Stomach (tissue), 9 donors: ENCODE results near the gene BMP6. TPM values are rescaled to one million over a fixed set of nuclear protein-coding genes. Genes with fewer than 3 reads are reported as not detected.

Experiments
- DNase-seq, 2 donors: peaks; one replicate each; pipeline versions ENCODE4 v3.0.0 to v3.0.0-alpha.2; 2013 to 2019
- H3K27ac ChIP-seq, 5 donors: fragments of 200-600 bp in 4 of 5; sonication (generic) in 4 of 5; one replicate each; pipeline ENCODE4 v1.5.1; 2013 to 2019; ENCODE audit warnings: mild to moderate bottlenecking in 1 of 5, moderate library complexity in 1 of 5
- H3K27me3 ChIP-seq, 3 donors: fragments of 200-600 bp; sonication (generic); one replicate each; pipeline ENCODE4 v1.5.1; 2017 to 2019; ENCODE audit warnings: mixed run types in 1 of 3
- H3K36me3 ChIP-seq, 4 donors: fragments of 200-600 bp; sonication (generic); 1 replicate in 3 of 4; 2 replicates in 1 of 4; pipeline ENCODE4 v1.5.1; 2016 to 2019
- H3K4me1 ChIP-seq, 4 donors: fragments of 200-600 bp; sonication (generic); one replicate each; pipeline ENCODE4 v1.5.1; 2016 to 2019
- H3K4me3 ChIP-seq, 4 donors: fragments of 200-600 bp; sonication (generic) in 3 of 4; one replicate each; pipeline ENCODE4 v1.5.1; 2016 to 2019; ENCODE audit warnings: mild to moderate bottlenecking in 1 of 4
- H3K9me3 ChIP-seq, 4 donors: fragments of 200-600 bp; sonication (generic); one replicate each; pipeline ENCODE4 v1.5.1; 2016 to 2019
- CTCF ChIP-seq, 7 experiments: fragments of 450-650 bp in 4 of 7; fragments of 200-600 bp in 3 of 7; sonication (generic) in 3 of 7; IDR thresholded peaks; one replicate each; pipeline ENCODE4 v1.5.1; 2016 to 2019; ENCODE audit warnings: antibody characterized with exemption in 7 of 7, control low read depth in 2 of 7, mild to moderate bottlenecking in 1 of 7
- EP300 ChIP-seq: sonication (generic); formaldehyde crosslinking; IDR thresholded peaks from one replicate; pipeline ENCODE4 v1.6.1; 2017; ENCODE audit warnings: antibody characterized with exemption
- POLR2A ChIP-seq, 4 donors: fragments of 450-650 bp; IDR thresholded peaks; one replicate each; pipeline ENCODE4 v1.6.1; 2016; ENCODE audit warnings: antibody characterized with exemption in 4 of 4, control low read depth in 2 of 4, mild to moderate bottlenecking in 1 of 4, moderate library complexity in 1 of 4
- POLR2AphosphoS5 ChIP-seq, 3 donors: sonication (generic); formaldehyde crosslinking; IDR thresholded peaks; one replicate each; pipeline ENCODE4 v1.6.1; 2016; ENCODE audit warnings: antibody characterized with exemption in 3 of 3
- WGBS, 5 donors: extraction: QIAGEN DNeasy Blood & Tissue Kit in 3 of 5; methylation state at CpG; one replicate each; pipeline versions ENCODE4 v1.1.5 to v1.1.7; 2013 to 2018; 5-methylcytosine and 5-hydroxymethylcytosine counted together
- intact Hi-C: fragments of 100-400 bp; cut with DNase I; formaldehyde crosslinking; loops from one replicate; pipeline ENCODE4 v1.15.1; 2023; ENCODE audit warnings: low total_unique reads
- polyA plus RNA-seq, 3 donors: library from polyadenylated mRNA; stranded (reverse); fragments of 200-250 nt; gene quantifications; one replicate each; pipeline ENCODE4 v1.2.3, GENCODE V29; 2013
- total RNA-seq, 5 donors: library from RNA; depleted of rRNA; stranded (reverse); fragments of >200 nt; gene quantifications; one replicate each; pipeline versions ENCODE4 v1.1.0 to v1.2.3, GENCODE V29; 2014 to 2016
- donor health status: healthy with polysubstance abuse.
- donor health status: Bipolar disorder and iron deficiency.
- donor health status: healthy.

BMP6 gene
- total and polyA plus RNA-seq, 8 donors: 0.50 to 15.8 (median 2.7) TPM; not detected in 1

- no peaks in the 10 kb centered on the region for H3K36me3 ChIP-seq
- peaks cover 0 to 10% (median 0%) of the 10 kb centered on the region in 3 donors for H3K27me3 ChIP-seq
- 53 to 70% (median 63%) methylated on average over 21 of the region's 21 CpGs for WGBS, 5 donors
- H3K4me3 ChIP-seq: no peak overlapping the region
- H3K27ac ChIP-seq: no peak overlapping the region
- H3K9me3 ChIP-seq: no peaks in the 10 kb centered on the region
- DNase-seq: peak in 1 of 2 donors; percentile 18
- TF ChIP-seq EP300: no peak
- no peak for TF ChIP-seq POLR2A (IDR thresholded peaks at IDR 0.05)
- TF ChIP-seq POLR2AphosphoS5 (IDR thresholded peaks at IDR 0.05): no peak
- no peak for TF ChIP-seq CTCF (IDR thresholded peaks at IDR 0.05)
- intact Hi-C loops: no loop called here
- H3K4me1 ChIP-seq: no peaks in the 10 kb centered on the region
Observed at GRCh38 chr6:7691675-7692452, 34.0 kb upstream of the BMP6 start.

- no peak overlapping the region for H3K27ac ChIP-seq
- DNase-seq: no peak
- peaks cover 0 to 1% (median 0%) of the 10 kb centered on the region in 4 donors for H3K4me1 ChIP-seq
- no peaks in the 10 kb centered on the region for H3K9me3 ChIP-seq
- H3K36me3 ChIP-seq: no peaks in the 10 kb centered on the region
- H3K27me3 ChIP-seq: peaks cover 0 to 10% (median 0%) of the 10 kb centered on the region in 3 donors
- intact Hi-C loops: no loop called here
- TF ChIP-seq CTCF (IDR thresholded peaks at IDR 0.05) (no peak), POLR2AphosphoS5 (IDR thresholded peaks at IDR 0.05) (no peak), EP300 (no peak), POLR2A (IDR thresholded peaks at IDR 0.05) (no peak)
- no peak overlapping the region for H3K4me3 ChIP-seq
- 42 to 68% (median 54%) methylated on average over 3 of the region's 3 CpGs for WGBS, 5 donors
Observed at GRCh38 chr6:7692453-7692784, 33.5 kb upstream of the BMP6 start.

- 83 to 89% (median 86%) methylated on average over 10 of the region's 10 CpGs for WGBS, 5 donors
- peaks cover 0 to 10% (median 0%) of the 10 kb centered on the region in 3 donors for H3K27me3 ChIP-seq
- no peak for TF ChIP-seq POLR2A (IDR thresholded peaks at IDR 0.05)
- H3K4me3 ChIP-seq: no peak overlapping the region
- intact Hi-C loops: no loop called here
- no peak overlapping the region for H3K27ac ChIP-seq
- H3K36me3 ChIP-seq: no peaks in the 10 kb centered on the region
- H3K9me3 ChIP-seq: no peaks in the 10 kb centered on the region
- no peak for DNase-seq
- peaks cover 0 to 14% (median 2%) of the 10 kb centered on the region in 4 donors for H3K4me1 ChIP-seq
Observed at GRCh38 chr6:7693827-7694226, 32.1 kb upstream of the BMP6 start.

DNA sequence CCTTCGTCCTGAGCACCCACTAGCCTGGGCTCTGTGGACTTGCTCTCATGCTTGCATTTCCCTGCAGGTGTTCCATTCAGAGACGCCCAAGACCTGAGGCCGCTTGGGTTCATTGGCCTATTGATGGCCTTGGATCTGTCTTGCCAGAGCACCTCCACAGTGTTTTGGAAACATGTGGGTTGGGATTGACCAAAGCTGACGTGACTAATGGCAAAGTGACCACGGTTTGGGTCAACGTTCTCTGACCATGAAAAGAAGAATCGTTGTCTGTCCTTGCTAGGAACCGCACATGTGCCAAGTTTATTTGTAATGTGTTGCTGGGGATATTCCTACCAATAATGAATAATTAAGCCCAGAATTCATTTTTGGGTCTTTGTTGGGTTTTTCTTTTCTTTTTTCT, 29.8 kb upstream of the BMP6 start:
- intact Hi-C loops: no loop called here
- no peak overlapping the region for H3K4me3 ChIP-seq
- no peaks in the 10 kb centered on the region for H3K9me3 ChIP-seq
- H3K4me1 ChIP-seq: peaks cover 0 to 14% (median 2%) of the 10 kb centered on the region in 4 donors
- WGBS, 5 donors: 90 to 95% (median 93%) methylated on average over 8 of the region's 8 CpGs
- no peaks in the 10 kb centered on the region for H3K36me3 ChIP-seq
- DNase-seq: no peak
- no peak for TF ChIP-seq POLR2A (IDR thresholded peaks at IDR 0.05)
- no peak for TF ChIP-seq POLR2AphosphoS5 (IDR thresholded peaks at IDR 0.05)
- TF ChIP-seq CTCF (IDR thresholded peaks at IDR 0.05): no peak
- no peak for TF ChIP-seq EP300
- peaks cover 0 to 10% (median 0%) of the 10 kb centered on the region in 3 donors for H3K27me3 ChIP-seq
- H3K27ac ChIP-seq: no peak overlapping the region

- peak overlapping the region in 2 of 5 donors; percentile 69 to 76 for H3K27ac ChIP-seq
- no peaks in the 10 kb centered on the region for H3K9me3 ChIP-seq
- no peaks in the 10 kb centered on the region for H3K36me3 ChIP-seq
- DNase-seq: no peak
- H3K27me3 ChIP-seq: peaks cover 0 to under 1% (median 0%) of the 10 kb centered on the region in 3 donors
- TF ChIP-seq POLR2AphosphoS5 (IDR thresholded peaks at IDR 0.05) (no peak), CTCF (IDR thresholded peaks at IDR 0.05) (no peak), EP300 (no peak), POLR2A (IDR thresholded peaks at IDR 0.05) (no peak)
- H3K4me3 ChIP-seq: no peak overlapping the region
- intact Hi-C loops: no loop called here
- WGBS, 5 donors: 41 to 56% (median 47%) methylated on average over 4 of the region's 4 CpGs
- H3K4me1 ChIP-seq: peaks cover 0 to 14% (median 2%) of the 10 kb centered on the region in 4 donors
Observed at GRCh38 chr6:7697432-7697819, 28.5 kb upstream of the BMP6 start.
